Erythroblast (primary cell): Measurements from ENCODE around the gene MBP.
"Not testable (repeated sequence)": the region's sequence is repeated elsewhere in the genome, so short reads cannot be mapped to it uniquely, and the experiment has no call there.

ENCODE experiments used
- DNase-seq, 2 experiments: peaks; one replicate each; lab custom pipeline; 2025; lab: John Stamatoyannopoulos, UW
- GATA1 ChIP-seq: IDR thresholded peaks from 2 replicates; pipeline ENCODE4 v1.6.1; 2011; ENCODE audit warnings: low read depth, mild to moderate bottlenecking, control low read depth, low read length, moderate library complexity
- POLR2A ChIP-seq: IDR thresholded peaks from 2 replicates; pipeline ENCODE4 v1.6.1; 2011; ENCODE audit warnings: mild to moderate bottlenecking, low read length

The MBP gene

DNA sequence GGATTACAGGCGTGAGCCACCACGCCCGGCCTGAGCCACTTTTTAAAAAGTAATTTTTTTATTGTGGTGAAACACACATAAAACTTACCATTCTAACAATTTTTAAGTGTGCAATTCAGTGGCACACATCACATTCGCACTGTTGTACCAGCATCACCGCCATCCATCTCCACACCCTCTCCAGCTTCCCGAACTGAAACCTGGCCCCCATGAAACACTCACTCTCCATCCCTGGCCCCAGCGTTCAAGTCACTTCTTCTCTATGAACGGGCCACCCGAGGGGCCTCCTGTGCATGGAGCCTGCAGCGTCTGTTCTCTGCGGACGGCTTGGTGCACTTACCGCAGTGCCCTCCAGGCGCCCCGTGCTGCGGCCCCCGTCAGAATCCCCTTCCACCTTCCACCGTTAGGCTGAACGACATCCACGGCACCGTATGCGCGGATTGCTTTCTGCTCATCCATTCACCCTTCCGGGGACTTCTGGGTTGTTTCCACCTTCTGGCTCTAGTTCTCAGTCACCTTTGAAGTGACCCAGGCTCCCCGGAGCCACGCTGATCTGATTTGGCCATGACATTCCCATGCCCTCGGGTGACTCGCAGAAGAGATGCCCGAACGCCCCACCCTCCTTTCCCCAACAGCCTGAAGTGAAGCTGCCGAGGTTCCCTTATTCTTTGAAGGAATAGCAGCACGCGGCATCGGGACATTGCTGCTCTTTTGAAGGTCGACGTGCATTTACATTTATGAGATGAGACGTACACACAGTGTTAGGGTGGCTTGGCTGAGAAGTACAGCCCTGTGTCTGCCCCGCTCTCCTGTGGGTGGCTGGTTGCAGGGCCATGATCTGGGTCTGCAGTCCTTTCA lies 134.4 kb downstream of the MBP start:
- no peak for DNase-seq

DNA sequence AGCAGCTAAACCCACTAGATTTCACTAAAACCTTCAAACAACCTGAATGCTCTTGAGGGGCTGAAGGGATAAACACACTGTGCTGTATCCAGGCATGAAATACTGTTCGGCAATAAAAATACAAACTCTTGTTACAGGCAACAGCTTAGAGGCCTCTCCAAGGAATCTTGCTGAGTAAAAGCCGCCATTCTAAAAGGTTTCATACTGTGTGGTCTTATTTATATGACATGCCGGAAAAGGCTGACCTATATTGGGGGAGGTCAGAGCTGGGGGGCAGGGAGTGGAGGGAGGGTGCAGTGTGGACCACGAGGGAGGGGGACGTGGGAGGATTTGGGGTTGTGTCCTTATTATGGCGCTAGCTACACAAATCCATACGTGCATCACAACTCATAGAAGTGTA lies 136.2 kb downstream of the MBP start:
- TF ChIP-seq GATA1 (no peak), POLR2A (no peak)
- no peak for DNase-seq

More for the DNA sequence above, 134.4 kb downstream of the MBP start:
- TF ChIP-seq POLR2A (no peak), GATA1 (no peak)

DNA sequence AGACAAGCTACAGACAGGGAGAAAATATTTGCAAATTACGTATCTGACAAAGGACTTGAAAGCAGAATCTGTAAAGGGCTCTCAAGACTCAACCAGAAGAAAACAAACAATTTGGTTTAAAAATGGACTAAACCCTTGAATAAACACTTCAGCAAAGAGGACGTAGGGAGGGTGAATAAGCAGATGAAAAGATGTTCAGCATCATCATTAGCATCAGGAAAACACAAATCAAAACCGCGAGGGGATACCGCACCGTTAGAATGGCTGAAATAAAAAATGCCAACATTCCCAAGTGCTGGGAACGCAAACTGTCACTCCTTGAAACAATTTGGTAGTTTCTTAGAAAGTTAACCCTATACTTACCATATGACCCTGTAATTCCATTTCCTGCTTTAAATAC lies 136.7 kb downstream of the MBP start:
- no peak for DNase-seq
- no peak for TF ChIP-seq GATA1
- TF ChIP-seq POLR2A, result no peak

DNA sequence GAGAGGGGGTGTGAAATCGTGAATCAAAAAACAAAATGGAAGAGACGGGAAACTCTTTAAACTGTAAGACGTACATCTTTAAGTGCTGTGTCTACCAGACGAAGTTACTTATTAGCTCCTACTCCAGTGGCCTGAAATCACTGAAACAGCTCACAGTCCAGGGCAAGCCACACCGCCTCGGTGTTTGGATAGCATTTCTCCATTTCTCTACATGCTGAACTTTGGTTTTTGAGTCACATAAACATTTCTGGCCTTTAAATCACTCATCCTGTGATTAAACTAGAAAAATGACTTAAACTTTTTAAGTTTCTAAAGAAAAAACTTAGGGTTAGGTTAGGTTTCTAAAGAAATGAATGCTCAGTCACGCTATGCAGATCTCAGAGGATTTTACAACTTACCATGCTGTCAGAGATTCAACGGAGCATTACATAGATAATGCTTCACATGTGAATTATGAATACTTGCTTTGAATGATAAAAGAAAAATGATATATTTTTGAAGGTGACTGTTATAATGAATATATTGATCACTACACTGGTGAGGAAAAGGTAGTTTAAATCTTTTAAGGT lies 138.4 kb downstream of the MBP start:
- no peak for TF ChIP-seq POLR2A
- no peak for TF ChIP-seq GATA1
- no peak for DNase-seq

DNA sequence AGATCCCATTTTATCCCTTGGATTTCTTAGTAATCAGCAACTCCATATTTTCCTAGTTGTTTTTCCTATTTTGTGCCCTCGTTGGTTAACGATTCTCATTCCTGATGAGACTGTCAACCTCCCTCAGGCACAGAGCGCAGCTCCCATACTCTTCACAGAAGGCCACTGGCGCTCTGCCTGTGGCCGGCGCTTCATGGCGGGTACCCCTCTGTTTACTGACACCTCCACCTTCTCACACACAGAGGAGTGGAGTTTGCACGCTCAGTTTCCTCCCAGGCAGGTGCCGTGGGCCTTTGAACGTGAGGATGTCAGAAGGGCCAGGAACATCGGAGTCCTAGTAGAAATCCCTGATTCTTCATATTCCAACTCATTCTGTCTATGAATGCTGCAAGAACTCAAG lies 139.0 kb downstream of the MBP start:
- DNase-seq, result no peak
- no peak for TF ChIP-seq GATA1
- no peak for TF ChIP-seq POLR2A

DNA sequence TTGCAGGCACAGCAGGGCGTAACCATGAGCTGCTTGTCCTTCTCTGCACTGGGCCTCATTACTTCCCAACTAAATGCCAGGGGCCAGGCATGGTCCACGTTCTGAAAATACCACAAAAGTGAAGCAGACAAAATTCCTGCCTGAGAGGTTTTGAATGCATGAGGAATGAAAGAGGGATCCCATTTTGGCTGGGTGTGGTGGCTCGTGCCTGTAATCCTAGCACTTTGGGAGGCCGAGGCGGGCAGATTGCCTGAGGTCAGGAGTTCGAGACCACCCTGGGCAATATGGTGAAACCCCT lies 139.5 kb downstream of the MBP start:
- no peak for DNase-seq
- TF ChIP-seq POLR2A, result no peak
- no peak for TF ChIP-seq GATA1

DNA sequence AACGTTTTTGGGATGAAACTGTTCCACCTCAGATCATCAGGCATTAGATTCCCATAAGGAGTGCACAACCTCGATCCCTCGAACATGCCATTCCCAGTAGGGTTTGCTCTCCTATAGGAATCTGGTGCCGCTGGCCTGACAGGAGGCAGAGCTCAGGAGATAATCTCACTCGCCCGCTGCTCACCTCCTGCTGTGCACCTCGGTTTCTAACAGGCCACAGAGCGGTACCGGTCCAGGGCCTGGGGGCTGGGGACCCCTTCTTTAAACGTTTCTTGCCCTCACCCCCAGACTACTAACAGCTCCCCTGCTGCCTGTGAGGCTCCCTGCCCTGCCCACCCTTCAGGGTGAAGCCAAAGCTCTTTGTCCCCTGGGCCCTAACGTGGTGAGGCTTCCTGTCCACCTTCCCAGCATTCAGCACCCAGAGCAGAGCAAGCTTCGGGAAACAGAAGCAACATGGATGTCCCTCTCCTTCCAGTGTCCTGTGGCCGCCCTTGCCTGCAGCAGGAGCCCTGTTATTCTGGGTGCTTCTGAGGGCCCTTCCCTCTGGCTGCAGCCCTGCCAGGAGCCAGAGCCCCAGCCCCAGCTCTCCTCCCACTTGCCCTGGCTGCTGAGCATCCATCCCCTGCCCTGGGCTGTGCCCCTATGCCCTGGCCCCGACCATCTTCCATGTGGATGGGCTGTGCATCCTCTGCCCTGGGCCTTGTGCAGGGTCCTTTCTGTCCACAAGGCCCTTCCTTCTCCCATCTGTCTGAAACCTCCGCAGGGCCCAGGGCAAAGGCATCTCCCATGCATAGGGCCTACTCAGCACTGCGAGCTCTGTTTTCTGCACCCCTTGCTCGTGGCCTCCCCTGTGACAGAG lies 140.1 kb downstream of the MBP start:
- DNase-seq, result no peak
- TF ChIP-seq GATA1, result no peak
- no peak for TF ChIP-seq POLR2A

DNA sequence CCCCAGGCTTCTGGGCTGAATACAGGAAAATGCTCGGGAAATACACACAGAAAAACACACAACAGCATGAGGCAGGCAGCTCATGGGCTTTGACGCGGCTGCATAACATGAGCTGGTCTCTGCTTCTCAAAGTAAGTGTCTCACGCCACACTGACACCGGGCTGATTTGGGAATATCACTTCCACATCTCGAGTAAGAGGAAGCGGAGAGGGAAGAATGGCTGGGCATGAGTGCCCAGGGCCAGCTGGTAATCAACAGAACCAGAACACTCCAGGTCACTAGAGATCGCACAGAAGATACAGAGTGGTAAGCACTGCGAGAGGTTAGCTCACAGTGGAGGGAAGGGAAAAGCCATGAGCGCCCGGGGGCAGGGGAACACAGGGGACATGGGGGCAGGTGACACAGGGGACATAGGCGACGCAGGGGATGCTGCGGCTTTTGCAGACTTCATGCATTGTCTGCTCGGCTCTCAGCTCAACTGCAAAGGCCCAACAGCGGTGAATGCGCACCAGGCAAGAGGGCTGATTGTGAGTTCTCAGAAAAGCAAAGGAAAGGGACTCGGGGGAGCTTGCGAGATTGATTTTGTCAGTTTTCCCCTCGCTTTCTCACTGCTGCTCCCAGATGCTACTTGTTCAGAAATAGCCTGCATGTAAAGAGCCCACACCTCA lies 141.4 kb downstream of the MBP start:
- TF ChIP-seq GATA1 (no peak), POLR2A (no peak)
- DNase-seq, result no peak

DNA sequence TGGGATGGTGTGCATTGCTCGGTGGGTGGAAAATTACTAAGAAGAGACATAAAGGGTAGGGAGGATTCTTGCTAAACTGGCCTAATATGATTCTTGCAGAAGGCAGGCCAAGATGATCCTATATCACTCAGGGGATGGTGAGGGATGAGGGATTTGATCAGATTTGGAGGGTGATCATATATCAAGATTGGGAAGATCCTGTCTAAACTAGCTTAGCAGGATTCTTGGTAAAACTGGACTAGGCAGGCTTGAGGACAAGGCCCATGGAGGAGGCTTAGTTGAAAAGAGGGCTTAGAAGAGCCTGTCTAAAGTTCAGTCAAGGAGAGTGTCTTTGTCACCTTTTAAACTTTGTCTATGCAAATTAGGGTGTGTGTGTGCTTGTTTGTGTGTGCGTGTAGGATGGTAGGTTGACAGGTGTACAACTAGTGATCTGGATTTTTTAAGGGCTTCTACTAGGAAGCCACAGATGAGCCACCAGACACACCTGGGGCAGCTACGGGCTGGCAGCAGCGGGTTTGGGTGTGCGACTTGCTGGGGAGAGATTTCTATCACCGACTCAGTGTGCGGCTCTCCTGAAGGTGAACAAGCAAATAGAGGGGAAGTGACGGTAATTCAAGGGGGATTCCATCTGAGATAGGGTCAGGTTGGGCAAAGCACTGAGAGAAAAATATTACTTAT lies 142.1 kb downstream of the MBP start:
- DNase-seq, result not testable (repeated sequence)

DNA sequence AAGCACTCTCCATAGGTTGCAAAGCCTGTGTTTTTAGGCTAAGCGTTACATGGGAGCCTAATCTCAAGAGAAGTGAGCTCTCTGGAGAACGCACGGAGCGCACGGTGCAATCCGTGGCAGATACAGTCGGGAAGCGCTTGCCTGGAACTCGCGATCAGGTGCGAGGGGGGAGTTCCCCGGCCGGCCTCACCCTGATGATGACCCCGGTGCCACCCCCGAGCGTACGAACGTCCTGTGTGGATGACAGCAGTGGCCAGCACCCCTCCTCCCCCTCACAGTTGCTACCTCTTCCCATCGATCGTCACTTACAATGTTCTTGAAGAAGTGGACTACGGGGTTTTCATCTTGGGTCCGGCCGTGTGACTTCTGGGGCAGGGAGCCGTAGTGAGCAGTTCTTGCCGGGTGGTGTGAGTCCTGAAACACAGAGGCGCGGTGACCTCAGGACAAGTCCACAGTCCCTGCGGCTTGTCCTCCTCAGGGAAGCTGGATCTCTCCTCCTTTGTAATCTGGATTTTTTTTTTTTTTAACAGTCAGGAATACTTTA lies 142.9 kb downstream of the MBP start:
- no peak for DNase-seq
- TF ChIP-seq POLR2A (no peak), GATA1 (no peak)

DNA sequence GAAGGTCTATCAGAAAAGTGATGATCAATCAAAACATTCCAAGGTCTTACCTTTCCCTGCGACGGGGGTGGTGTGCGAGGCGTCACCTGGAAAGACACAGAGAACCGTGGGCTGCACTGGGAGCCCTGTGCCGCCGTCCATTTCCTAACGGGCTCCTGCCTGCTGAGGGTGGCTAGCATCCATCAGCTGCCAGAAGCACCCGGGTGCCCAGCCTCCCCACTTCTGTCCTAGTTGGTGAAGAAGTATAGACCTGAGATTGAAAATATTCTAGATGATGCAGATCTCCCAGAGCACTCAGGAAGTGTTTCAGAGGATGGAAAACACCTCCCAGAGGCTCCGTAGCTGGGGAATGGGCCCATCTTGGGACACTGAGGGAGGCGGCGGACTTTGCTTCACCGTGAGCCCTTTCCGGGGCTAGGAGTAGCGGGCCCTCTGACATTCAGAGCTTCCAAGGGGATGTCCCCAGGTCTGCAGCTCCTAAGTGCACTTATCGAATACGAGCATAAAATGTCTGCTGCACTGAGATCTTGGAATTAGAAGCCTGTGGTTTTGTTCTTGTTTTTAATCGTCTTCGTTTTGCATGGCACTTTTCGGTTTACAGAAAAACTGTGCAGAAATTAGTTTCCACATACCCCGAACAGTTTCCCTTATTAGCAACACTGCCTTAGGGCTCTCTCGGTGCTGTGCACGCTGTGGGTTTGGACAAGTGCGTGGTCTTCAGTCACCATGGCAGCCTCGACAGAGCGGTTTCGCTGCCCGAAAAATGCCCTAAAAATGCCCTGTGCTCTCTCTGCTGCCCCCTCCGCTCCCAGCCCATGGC lies 143.5 kb downstream of the MBP start:
- TF ChIP-seq GATA1 (no peak), POLR2A (no peak)
- no peak for DNase-seq
